Glomerular visceral epithelial cell (primary cell): ENCODE results near the gene NUFIP2.
"Not testable (repeated sequence)": the region's sequence is repeated elsewhere in the genome, so short reads cannot be mapped to it uniquely, and the experiment has no call there.

Source experiments
- DNase-seq: peaks from one replicate; pipeline ENCODE4 v3.0.0-alpha.2; 2016; ENCODE audit errors: extremely low spot score

Gene NUFIP2

GRCh38 chr17:29238133-29238850, 55.7 kb downstream of the NUFIP2 start:
- peak; percentile 47 for DNase-seq

- DNase-seq, result peak; percentile 54
Observed at GRCh38 chr17:29237476-29238132, 56.3 kb downstream of the NUFIP2 start.

GRCh38 chr17:29235904-29236303, 58.0 kb downstream of the NUFIP2 start:
- DNase-seq, result no peak

GRCh38 chr17:29234972-29235371, 59.0 kb downstream of the NUFIP2 start:
- not testable (repeated sequence) for DNase-seq

GRCh38 chr17:29233301-29233700, 60.6 kb downstream of the NUFIP2 start:
- DNase-seq, result no peak

- DNase-seq, result no peak
Observed at GRCh38 chr17:29225396-29225795, 68.6 kb downstream of the NUFIP2 start.

DNA sequence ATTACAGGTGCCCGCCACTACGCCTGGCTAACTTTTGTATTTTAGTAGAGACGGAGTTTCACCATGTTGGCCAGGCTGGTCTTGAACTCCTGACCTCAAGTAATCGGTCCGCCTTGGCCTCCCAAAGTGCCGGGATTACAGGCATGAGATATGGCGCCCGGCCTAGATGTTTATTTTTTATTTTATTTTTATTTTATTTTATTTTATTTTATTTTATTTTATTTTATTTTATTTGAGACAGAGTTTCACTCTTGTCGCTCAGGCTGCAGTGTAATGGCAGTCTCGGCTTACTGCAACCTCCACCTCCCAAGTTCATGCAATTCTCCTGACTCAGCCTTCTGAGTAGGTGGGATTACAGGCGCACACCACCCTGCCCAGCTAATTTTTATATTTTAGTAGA, 72.6 kb downstream of the NUFIP2 start:
- not testable (repeated sequence) for DNase-seq

DNA sequence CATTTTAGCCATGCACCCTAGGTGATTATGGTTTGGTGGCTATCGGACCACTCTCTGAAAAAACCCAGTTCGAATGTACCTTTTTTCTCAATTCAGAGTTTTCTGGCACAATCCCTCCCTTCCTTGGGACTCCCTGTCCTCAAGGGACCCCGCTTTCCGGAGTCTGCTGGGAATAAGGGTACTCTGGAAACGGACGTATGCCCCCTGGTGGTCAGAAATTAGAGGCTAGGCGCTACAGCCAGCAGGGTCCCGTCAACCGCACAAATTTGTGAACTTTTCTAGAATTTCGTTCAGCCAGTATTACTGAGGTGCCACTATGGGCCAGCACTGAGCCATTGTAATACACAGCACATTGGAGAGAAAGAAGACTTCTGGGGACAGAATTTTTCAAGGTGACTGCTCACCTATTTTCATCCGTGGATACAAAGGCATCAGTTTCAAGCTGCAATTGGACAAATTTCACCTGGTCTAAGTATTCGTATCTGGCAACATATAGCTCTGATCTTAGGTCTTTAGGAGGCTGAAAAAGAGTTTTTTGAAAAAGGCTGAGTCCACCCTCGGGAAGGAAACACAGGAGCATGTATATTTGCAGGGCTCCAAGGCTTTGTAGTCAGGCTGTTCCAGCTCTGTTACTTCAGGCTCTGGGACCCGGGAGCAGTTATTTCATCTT, 74.4 kb downstream of the NUFIP2 start:
- DNase-seq, result peak; percentile 81

- no peak for DNase-seq
Observed at GRCh38 chr17:29216856-29217255, 77.1 kb downstream of the NUFIP2 start.

DNA sequence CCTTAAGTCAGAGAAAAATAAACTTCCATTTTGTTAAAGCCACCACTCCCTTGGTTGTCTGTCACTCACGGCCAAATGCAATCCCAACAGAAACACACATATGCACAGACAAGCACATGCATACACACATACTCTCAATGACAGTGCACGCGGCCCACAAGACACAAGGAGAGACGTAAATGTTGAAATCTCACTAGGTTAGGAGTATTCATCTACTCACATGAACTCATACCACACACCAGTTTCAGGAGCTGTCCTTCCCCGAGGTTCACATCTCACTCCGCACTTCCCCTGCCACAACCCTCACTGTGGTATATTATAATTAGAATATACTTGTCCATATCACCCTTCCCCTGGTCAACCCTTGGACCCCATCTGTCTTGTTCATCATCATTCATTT, 77.8 kb downstream of the NUFIP2 start:
- no peak for DNase-seq

- DNase-seq, result peak; percentile 57
Observed at GRCh38 chr17:29215717-29216116, 78.2 kb downstream of the NUFIP2 start.

- DNase-seq, result no peak
Observed at GRCh38 chr17:29215174-29215573, 78.8 kb downstream of the NUFIP2 start.

DNA sequence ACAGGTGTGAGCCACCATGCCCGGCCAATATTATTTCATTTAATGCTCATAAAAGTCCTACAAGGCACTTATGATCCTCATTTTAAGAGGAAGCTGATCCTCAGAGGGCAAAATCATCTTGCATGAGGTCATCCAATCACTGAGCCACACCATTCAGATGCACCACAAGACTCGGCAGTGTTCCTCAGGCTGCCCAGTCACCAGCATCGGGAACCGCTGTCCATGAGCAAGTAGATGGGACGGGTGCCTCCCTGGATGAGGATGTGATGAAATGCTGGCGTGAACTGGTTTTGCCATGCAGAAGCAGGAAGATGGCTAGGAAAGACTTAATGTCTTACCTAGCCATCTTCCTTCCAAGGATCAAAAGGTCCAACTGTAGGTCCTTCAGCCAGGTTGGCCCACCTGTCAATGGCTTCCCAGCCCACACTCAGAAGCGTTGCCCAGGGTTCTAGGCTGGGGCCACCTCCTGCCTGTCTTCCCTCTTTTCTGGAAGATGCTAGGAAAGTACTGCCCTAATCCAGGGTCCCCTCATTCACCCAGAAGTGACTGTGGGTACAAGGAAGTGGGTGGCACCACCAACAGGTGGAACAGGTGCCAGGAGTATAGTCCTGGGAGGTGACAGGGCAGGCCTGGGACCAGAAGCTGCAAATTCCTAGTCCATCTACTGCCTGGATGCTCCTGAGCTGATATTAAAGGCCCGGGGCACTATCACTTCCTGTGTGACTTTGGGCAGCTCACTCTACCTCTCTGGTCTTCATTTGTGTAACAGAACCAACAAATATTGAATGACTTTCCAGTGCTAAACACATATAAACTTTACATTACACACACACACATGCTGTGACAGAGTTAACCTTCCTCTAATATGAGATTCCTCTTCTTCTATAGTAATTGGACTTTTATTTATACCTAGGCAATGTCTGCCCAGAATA, 79.5 kb downstream of the NUFIP2 start:
- DNase-seq, result no peak

GRCh38 chr17:29212681-29213121, 81.2 kb downstream of the NUFIP2 start:
- DNase-seq, result no peak

GRCh38 chr17:29212094-29212631, 81.8 kb downstream of the NUFIP2 start:
- DNase-seq, result no peak

GRCh38 chr17:29210879-29211278, 83.1 kb downstream of the NUFIP2 start:
- DNase-seq, result no peak

DNA sequence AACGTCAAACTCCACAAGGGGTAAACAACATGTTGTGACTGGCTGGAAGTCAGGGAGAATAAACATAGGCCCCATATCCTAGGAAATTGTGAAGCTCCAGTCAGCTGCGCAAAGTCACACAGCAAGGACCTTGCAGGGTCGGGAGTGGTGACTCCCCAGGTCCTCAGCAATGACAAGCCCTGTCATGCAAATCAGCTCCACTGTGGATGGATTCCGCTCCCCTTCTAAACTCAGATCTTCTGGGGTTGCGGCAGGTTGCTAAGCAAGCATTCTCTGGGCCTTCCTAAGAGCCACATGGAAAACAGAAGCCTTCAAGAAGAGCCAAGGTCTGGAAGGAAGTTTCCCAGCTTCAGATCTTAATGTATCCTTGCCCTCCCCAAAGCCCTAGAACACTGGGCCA, 84.9 kb downstream of the NUFIP2 start:
- no peak for DNase-seq

DNA sequence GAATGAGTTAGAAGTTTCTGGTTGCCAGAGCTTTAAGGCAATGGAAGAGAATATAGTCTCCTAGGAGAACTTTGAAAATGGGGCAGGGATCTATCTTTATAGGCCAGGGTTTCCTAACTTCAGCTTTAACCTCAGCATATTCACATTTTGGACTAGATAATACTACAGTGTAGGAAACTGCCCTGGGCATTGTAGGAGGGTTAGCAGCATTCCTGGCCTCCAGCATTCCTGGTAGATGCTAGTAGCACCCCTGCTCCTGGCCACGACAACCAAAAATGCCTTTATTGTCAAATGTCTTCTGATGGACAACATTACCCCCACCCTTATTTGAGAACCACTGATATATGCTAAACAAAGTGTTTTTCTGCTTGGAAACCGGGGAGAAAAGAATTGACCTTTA, 86.0 kb downstream of the NUFIP2 start:
- no peak for DNase-seq
